ENCODE results near the gene MAPK7. TPM values are rescaled to one million over a fixed set of nuclear protein-coding genes. Genes with fewer than 3 reads are reported as not detected.

MAPK7 gene
- total and polyA plus RNA-seq, 9 of the 15 experiments (the other 6 are each of a cell fraction or from before 2014, with no cell fraction given) = 0.46 to 7.5 (median 2.5) TPM

DNA sequence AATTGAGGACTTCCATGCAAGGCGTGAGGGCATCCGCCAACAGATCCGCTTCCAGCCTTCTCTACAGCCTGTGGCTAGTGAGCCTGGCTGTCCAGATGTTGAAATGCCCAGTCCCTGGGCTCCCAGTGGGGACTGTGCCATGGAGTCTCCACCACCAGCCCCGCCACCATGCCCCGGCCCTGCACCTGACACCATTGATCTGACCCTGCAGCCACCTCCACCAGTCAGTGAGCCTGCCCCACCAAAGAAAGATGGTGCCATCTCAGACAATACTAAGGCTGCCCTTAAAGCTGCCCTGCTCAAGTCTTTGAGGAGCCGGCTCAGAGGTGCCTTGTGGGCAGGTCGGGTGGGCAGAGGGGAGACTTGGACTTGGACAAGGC, 3.1 kb downstream of the MAPK7 start:
- ATAC-seq = no peak
- no peaks in the 10 kb centered on the region; a peak in 1 of 5 replicates for H3K27me3 ChIP-seq (ENCODE audit: control insufficient read depth in 2 of 2, insufficient read depth in 2 of 2, low read length in 2 of 2)

DNA sequence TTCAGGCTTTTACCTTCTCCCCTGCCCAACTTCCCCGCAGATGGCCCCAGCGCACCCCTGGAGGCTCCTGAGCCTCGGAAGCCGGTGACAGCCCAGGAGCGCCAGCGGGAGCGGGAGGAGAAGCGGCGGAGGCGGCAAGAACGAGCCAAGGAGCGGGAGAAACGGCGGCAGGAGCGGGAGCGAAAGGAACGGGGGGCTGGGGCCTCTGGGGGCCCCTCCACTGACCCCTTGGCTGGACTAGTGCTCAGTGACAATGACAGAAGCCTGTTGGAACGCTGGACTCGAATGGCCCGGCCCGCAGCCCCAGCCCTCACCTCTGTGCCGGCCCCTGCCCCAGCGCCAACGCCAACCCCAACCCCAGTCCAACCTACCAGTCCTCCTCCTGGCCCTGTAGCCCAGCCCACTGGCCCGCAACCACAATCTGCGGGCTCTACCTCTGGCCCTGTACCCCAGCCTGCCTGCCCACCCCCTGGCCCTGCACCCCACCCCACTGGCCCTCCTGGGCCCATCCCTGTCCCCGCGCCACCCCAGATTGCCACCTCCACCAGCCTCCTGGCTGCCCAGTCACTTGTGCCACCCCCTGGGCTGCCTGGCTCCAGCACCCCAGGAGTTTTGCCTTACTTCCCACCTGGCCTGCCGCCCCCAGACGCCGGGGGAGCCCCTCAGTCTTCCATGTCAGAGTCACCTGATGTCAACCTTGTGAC, 3.6 kb downstream of the MAPK7 start:
- Histone ChIP-seq H3K9me1 (ENCODE audit: control insufficient read depth, insufficient read depth, low read length) (no peaks in the 10 kb centered on the region), H3K9me3 (replicated peaks; ENCODE audit: control insufficient read depth, insufficient read depth, low read depth, low read length) (no peaks in the 10 kb centered on the region), H3K9ac (ENCODE audit: insufficient read depth in 1 of 2, low read depth in 2 of 2, low read length in 2 of 2) (no peak overlapping the region), H3K79me2 (ENCODE audit: control insufficient read depth, insufficient read depth, low read length) (peaks cover 9% of the 10 kb centered on the region; the same call in 2 of the 3 replicates), H3K4me2 (ENCODE audit: insufficient read depth, low read length) (no peak overlapping the region), H3K27me3 (ENCODE audit: control insufficient read depth in 2 of 2, insufficient read depth in 2 of 2, low read length in 2 of 2) (no peaks in the 10 kb centered on the region; a peak in 1 of 5 replicates), H3K36me3 (ENCODE audit: control insufficient read depth, insufficient read depth, low read length) (peaks cover 21% of the 10 kb centered on the region; the same call in 2 of the 3 replicates), H3K27ac (ENCODE audit: extremely low read depth, low read depth, low read length) (no peak overlapping the region), H4K20me1 (replicated peaks; ENCODE audit: control insufficient read depth, insufficient read depth, low read length) (no peaks in the 10 kb centered on the region), H3K4me1 (replicated peaks in 1 of 2; ENCODE audit: control insufficient read depth in 2 of 2, insufficient read depth in 2 of 2, low read length in 2 of 2) (peaks cover 3 to 32% of the 10 kb centered on the region in 2 experiments; a peak in 4 of 5 replicates), H2AFZ (ENCODE audit: low read depth, low read length) (no peak overlapping the region), H3K4me3 (no peak overlapping the region)
- no TSS peak for BruUV-seq (replicated peaks)
- ChIA-PET CTCF (ENCODE audit: low intra/inter-chr PET ratio) (no interaction called here), POLR2A (no interaction called here)
- FAIRE-seq (no peak), ATAC-seq (no peak), DNase-seq (ENCODE audit: extremely low read depth in 1 of 4, low spot score in 3 of 4) (no peak)
- WGBS (ENCODE audit: insufficient coverage, low coverage, missing lambda C conversion rate) = 93% methylated on average over 7 of the region's 31 CpGs
- in situ Hi-C loops (cut with MboI) = no loop called here
- intact Hi-C loops (cut with micrococcal nuclease) = no loop called here
- TF ChIP-seq ASH1L (IDR thresholded peaks at IDR 0.05; ENCODE audit: borderline replicate concordance, low read depth, partially characterized antibody) = no peak
- TF ChIP-seq MBD2 (IDR thresholded peaks at IDR 0.05; ENCODE audit: borderline replicate concordance, low read depth) = no peak
- no peak for TF ChIP-seq ZNF57 (CRISPR knock-in tag; IDR thresholded peaks at IDR 0.05)
- no peak for TF ChIP-seq TBL1XR1 (IDR thresholded peaks at IDR 0.05; ENCODE audit: low read length in 2 of 2)
- TF ChIP-seq ZNF143 (CRISPR knock-in tag; IDR thresholded peaks at IDR 0.05) = no peak
- no peak for TF ChIP-seq NFE2 (IDR thresholded peaks at IDR 0.05; ENCODE audit: low read depth)
- no peak for TF ChIP-seq ADNP (tag; IDR thresholded peaks at IDR 0.05)
- no peak for TF ChIP-seq GTF2F1 (IDR thresholded peaks at IDR 0.05; ENCODE audit: low read depth, low read length)
- no peak for TF ChIP-seq U2AF1 (optimal IDR thresholded peaks at IDR 0.05; ENCODE audit: low read depth, low read length)
- no peak for TF ChIP-seq BACH1 (tag; IDR thresholded peaks at IDR 0.05)
- TF ChIP-seq, protein P1, sequence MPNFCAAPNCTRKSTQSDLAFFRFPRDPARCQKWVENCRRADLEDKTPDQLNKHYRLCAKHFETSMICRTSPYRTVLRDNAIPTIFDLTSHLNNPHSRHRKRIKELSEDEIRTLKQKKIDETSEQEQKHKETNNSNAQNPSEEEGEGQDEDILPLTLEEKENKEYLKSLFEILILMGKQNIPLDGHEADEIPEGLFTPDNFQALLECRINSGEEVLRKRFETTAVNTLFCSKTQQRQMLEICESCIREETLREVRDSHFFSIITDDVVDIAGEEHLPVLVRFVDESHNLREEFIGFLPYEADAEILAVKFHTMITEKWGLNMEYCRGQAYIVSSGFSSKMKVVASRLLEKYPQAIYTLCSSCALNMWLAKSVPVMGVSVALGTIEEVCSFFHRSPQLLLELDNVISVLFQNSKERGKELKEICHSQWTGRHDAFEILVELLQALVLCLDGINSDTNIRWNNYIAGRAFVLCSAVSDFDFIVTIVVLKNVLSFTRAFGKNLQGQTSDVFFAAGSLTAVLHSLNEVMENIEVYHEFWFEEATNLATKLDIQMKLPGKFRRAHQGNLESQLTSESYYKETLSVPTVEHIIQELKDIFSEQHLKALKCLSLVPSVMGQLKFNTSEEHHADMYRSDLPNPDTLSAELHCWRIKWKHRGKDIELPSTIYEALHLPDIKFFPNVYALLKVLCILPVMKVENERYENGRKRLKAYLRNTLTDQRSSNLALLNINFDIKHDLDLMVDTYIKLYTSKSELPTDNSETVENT (CRISPR knock-in tag; IDR thresholded peaks at IDR 0.05) = no peak

More for the DNA sequence above, 3.1 kb downstream of the MAPK7 start:
- no peaks in the 10 kb centered on the region for H3K9me1 ChIP-seq (ENCODE audit: control insufficient read depth, insufficient read depth, low read length)
- ChIA-PET POLR2A (no interaction called here), CTCF (ENCODE audit: low intra/inter-chr PET ratio) (no interaction called here)
- BruUV-seq (replicated peaks) = no TSS peak
- DNase-seq (ENCODE audit: extremely low read depth in 1 of 4, low spot score in 3 of 4) = no peak
- no peak for FAIRE-seq
- TF ChIP-seq FOXJ3 (CRISPR knock-in tag; IDR thresholded peaks at IDR 0.05) = no peak
- peaks cover 3 to 27% of the 10 kb centered on the region in 2 experiments; a peak in 4 of 5 replicates for H3K4me1 ChIP-seq (replicated peaks in 1 of 2; ENCODE audit: control insufficient read depth in 2 of 2, insufficient read depth in 2 of 2, low read length in 2 of 2)
- no peak overlapping the region for H3K27ac ChIP-seq (ENCODE audit: extremely low read depth, low read depth, low read length)
- H3K79me2 ChIP-seq (ENCODE audit: control insufficient read depth, insufficient read depth, low read length) = peaks cover 9% of the 10 kb centered on the region; the same call in 2 of the 3 replicates
- no peaks in the 10 kb centered on the region for H3K9me3 ChIP-seq (replicated peaks; ENCODE audit: control insufficient read depth, insufficient read depth, low read depth, low read length)
- 92% methylated on average over 7 of the region's 7 CpGs for WGBS (ENCODE audit: insufficient coverage, low coverage, missing lambda C conversion rate)
- intact Hi-C loops (cut with micrococcal nuclease) = no loop called here
- peaks cover 21% of the 10 kb centered on the region; the same call in 2 of the 3 replicates for H3K36me3 ChIP-seq (ENCODE audit: control insufficient read depth, insufficient read depth, low read length)
- in situ Hi-C loops (cut with MboI) = no loop called here
- no peak overlapping the region for H3K4me2 ChIP-seq (ENCODE audit: insufficient read depth, low read length)
- no peak overlapping the region for H3K4me3 ChIP-seq
- no peaks in the 10 kb centered on the region for H4K20me1 ChIP-seq (replicated peaks; ENCODE audit: control insufficient read depth, insufficient read depth, low read length)
- no peak overlapping the region for H2AFZ ChIP-seq (ENCODE audit: low read depth, low read length)
- no peak overlapping the region for H3K9ac ChIP-seq (ENCODE audit: insufficient read depth in 1 of 2, low read depth in 2 of 2, low read length in 2 of 2)

All from K562 (cell line).